GM21381 (cell line): ENCODE results near the gene XPNPEP2.

Source experiments
- ATAC-seq: cut with Tn5 transposase; IDR thresholded peaks from one replicate; pipeline ENCODE4 v1.9.1; 2021; ENCODE audit warnings: mild to moderate bottlenecking, moderate library complexity; ENCODE audit not compliant: unreplicated experiment

XPNPEP2 gene

DNA sequence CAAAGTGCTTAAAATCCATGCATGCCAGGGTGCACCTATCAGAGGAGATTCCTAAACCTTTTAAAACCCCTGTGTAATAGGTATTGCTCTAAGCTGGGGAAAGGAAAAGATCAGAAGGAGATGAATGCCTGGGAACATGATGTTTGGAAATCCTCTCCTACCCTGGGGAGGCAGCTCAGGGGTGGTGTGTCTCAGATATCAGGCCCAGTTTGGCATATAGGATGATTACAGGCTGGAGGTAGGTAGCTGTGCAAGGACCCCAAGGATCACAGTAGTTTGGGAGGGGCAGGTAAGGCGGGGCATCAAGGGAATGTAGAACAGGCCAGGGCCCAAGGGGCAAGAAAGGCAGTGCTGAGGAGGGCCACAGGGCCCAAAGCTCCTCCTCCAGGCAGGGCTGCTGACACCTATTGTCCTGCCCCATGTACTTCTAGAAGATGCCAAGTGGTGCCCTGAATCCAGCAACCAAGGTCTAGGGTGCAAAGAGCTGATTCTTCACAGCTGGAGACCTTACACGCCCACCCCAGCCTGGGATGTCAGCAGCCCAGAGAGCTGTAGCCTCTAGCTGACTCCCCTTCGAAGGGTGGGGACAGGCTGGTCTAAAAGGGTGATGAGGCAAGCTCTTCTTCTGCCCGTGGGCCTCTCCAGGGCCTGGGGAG, 58.6 kb downstream of the XPNPEP2 start:
- no peak for ATAC-seq

DNA sequence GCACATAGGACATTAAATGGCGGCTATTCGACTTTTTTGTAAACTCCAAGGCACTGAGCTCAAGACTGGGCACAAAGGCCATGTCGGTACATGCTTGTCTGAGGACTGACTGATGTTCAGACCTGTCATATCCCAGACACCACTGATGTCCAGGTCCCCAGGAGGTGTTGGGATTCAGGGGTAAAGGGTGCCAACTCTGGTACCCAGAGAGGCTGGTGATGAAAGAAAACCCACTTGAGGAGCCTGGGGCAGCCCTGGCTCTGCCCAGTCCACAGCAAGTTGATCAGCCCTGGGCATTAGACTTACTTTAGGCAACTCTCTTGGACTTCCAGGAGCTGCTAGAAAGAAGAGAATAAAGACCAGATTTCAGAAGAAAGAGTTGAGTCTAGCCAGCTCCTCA, 59.7 kb downstream of the XPNPEP2 start:
- ATAC-seq: no peak

DNA sequence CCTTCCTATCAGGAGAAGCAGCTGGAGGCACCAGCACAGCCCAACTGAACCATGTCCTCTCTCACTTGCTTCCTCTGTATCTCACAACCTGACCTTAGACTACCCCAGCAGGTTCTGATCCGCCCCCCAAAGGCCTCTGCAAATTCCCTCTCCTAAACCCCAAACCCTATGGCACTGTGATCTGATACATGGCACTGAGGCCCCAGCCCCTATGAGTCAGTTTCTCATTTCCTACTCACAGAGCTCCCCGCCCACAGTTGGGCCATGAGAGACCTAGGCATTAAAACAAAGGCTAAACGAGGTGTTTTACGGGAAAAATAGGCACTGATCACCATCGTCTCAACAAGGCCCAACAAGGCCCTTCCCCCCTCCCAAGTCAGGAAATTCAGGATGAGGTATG, 60.1 kb downstream of the XPNPEP2 start:
- ATAC-seq: no peak

DNA sequence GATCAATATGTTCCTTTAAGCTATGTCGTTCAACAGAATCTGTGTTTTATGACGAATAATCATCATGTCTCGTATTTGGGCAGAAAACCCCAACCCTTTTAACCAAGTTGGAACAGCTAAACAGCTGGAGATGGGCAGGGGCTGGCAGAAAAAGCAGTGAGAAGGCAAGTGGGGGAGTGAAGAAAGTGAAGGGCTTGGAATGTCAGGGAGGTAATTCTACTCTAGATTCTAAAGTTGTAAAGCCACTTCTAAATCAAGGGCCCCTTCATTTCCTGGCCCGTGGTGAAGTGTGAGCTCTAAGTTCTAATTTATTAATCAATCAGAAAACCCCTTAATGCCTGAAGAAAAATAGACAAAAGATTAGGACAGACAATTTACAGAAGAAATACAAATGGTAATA, 61.4 kb downstream of the XPNPEP2 start:
- ATAC-seq: no peak

DNA sequence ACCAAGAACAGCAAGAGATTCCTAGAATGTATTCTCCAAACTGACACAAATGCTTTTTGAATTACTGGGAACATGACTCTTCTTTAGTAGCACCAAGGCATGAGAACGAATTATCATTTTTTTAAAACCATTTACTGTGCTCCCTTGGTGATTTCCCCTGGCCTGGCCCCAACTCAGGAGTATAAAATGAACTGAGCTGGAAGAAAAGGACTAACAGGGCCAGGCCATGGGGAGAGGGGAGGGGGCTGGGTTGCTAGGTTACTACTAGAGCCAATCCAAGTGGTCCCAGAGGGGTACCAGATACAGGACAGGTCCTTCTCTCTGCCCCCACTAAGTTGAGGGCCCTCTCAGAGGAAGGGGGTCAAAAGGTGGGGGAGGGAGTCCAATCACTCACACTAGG, 64.1 kb downstream of the XPNPEP2 start:
- no peak for ATAC-seq

DNA sequence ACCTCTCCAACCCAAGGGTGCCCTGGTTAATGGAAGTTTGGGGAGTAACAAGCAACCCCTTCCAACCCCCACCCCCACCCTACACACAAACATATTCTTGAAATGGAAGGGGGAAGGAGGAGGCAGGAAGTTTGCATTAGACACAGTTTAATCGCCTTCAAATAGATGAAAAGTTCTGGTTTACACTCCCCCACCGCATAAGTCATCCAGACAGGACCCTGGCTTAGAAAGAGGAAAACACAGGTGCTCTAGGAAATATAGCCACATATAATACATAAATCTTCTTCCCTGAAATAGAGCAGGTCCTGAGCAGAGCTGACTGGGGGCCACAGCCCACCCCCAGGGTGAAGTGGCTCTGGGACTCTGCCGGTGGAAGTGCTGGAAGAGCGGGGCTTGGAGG, 66.0 kb downstream of the XPNPEP2 start:
- no peak for ATAC-seq

DNA sequence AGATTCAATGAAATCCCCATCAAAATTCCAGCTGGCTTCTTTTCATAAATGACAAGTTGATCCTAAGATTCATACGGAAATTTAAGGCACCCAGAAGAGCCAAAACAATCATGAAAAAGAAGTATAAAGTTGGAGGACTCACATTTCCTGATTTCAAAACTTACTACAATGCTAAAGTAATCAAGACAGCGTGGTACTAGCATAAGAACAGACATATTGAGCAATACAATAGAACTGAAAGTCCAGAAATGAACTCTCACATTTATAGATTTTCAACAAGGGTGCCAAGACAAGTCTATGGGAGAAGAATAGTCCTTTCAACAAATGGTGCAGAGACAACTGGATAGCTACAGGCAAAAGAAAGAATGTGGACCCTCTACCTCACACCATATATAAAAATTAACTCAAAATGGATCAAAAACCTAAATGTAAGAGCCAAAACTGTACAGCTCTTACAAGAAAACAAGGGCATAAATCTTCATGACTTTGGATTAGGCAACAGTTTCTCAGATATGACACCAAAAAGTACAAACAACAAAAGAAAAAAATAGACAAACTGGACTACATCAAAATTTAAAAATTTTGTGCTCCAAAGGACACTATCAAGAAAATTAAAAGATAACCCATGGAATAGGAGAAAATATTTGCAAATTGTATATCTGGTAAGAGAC, 69.5 kb downstream of the XPNPEP2 start:
- ATAC-seq: no peak

DNA sequence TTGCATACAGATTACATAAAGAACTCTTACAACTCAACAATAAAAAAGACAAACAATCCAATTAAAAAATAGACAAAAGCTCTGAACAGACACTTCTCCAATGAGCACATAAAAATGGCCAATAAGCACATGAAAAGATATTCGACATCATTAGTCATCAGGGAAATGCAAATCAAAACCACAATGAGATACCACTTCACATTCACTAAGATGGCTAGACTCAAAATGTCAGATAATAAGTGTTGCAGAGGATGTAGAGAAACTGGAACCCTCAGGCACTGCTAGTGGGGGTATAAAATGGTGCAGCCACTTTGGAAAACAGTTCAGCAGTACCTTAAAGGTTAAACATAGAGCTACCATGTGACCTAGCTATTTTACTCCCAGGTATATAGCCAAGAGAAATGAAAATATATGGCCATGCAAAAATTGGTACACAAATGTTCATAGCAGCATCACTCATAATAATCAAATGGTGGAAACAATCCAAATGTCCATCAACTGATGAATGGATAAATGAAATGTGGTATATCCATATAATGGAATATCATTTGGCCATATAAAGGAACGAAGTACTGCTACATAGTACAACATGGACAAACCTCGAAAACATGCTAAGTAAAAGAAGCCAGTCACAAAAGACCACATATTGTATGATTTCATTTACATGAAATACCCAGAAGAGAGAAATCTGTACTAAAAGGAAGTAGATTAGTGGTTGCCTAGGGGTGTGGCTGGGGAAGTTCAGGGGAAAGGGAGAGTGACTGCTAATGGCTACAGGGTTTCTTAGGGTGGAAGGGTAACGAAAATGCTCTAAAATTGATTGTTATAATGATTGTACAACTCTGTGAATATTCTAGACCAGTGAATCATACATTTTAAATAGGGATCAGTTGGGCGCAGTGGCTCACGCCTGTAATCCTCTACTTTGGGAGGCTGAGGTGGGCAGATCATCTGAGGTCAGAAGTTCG, 70.3 kb downstream of the XPNPEP2 start:
- no peak for ATAC-seq

DNA sequence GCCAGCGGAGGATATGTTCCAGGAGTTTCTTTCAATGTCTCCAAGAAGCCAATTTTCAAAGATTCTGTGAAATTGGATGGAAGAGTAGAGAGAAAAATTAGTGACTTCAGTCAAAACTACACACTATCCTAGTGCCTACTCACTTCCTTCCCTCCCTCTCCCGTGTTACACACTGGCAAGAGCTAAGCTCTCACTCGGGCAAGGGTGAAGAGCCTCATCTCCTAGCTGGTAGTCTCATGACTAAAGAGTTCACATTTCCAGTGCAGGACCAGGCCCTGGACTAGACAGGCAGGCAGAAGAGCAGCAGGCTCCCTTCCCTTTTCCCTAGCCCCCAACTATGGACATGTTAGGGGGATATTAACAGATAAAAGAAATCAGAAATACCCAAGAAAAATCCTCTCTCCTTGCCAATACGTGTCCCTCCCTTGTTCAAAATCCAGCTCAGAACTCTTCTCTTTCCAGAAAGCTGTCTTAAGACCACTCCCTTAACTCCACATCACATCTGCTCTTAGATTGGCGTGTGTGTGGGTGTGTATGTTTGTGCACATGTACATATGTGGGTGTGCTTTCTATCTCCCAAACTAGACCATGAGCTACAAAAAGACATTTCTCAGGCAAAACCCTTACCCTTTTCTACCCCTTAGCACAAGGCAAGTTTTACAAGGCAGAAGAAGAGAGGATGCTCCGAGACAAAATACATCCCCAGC, 75.0 kb downstream of the XPNPEP2 start:
- ATAC-seq: no peak

DNA sequence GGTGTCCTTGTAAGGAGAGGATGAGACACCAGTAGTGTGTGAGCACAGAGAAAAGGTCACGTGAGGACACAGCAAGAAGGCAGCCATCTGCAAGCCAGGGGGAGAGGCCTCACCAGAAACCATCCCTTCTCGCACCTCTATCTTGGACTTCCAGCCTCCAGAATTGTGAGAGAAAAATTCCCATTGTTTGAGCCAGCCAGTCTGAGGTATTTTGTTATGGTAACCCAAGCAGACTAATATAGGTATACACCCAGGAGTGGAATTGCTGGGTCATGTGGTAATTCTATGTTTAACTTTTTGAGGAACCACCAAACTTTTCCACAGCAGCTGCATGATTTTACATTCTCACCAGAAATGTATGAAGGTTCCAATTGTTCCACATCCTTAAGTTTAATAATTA, 79.3 kb downstream of the XPNPEP2 start:
- no peak for ATAC-seq
